Type B pancreatic cell (in vitro differentiated cells): Measurements from ENCODE around the gene AURKAIP1. TPM values are rescaled to one million over a fixed set of nuclear protein-coding genes. Genes with fewer than 3 reads are reported as not detected.

Experiments used
- DNase-seq: peaks from one replicate; pipeline ENCODE4 v3.0.0; 2021; ENCODE audit warnings: mixed read lengths; ENCODE audit not compliant: unreplicated experiment; ENCODE audit errors: extremely low spot score
- H3K27ac Mint-ChIP-seq: 2 replicates; pipeline ENCODE4 v1.8.0; 2021; ENCODE audit warnings: mild to moderate bottlenecking, mixed read lengths
- H3K27me3 Mint-ChIP-seq: 2 replicates; pipeline ENCODE4 v1.8.0; 2021; ENCODE audit warnings: mixed read lengths
- H3K36me3 Mint-ChIP-seq: 2 replicates; pipeline ENCODE4 v1.8.0; 2021; ENCODE audit warnings: mixed read lengths
- H3K4me1 Mint-ChIP-seq: one replicate; pipeline ENCODE4 v1.8.0; 2021; ENCODE audit warnings: mixed read lengths; ENCODE audit not compliant: unreplicated experiment
- H3K4me3 Mint-ChIP-seq: 2 replicates; pipeline ENCODE4 v1.8.0; 2021; ENCODE audit warnings: mild to moderate bottlenecking, mixed read lengths
- H3K9me3 Mint-ChIP-seq: 2 replicates; pipeline ENCODE4 v1.8.0; 2021; ENCODE audit warnings: mixed read lengths
- total RNA-seq: library from RNA; stranded (reverse); gene quantifications from 2 replicates; pipeline ENCODE4 v1.2.1, GENCODE V29; 2021; ENCODE audit warnings: low replicate concordance
- TF ChIP-seq, protein P1 (sequence below): fragments of 200-600 bp; sonication (generic); conservative IDR thresholded peaks from 2 replicates; pipeline ENCODE4 v1.5.0; 2021; ENCODE audit warnings: antibody characterized with exemption, mild to moderate bottlenecking

Gene AURKAIP1
- total RNA-seq, 1 donor from 2014 or later = 122 TPM

GRCh38 chr1:1359664-1360468, 15.1 kb downstream of the AURKAIP1 start:
- TF ChIP-seq, protein P1, sequence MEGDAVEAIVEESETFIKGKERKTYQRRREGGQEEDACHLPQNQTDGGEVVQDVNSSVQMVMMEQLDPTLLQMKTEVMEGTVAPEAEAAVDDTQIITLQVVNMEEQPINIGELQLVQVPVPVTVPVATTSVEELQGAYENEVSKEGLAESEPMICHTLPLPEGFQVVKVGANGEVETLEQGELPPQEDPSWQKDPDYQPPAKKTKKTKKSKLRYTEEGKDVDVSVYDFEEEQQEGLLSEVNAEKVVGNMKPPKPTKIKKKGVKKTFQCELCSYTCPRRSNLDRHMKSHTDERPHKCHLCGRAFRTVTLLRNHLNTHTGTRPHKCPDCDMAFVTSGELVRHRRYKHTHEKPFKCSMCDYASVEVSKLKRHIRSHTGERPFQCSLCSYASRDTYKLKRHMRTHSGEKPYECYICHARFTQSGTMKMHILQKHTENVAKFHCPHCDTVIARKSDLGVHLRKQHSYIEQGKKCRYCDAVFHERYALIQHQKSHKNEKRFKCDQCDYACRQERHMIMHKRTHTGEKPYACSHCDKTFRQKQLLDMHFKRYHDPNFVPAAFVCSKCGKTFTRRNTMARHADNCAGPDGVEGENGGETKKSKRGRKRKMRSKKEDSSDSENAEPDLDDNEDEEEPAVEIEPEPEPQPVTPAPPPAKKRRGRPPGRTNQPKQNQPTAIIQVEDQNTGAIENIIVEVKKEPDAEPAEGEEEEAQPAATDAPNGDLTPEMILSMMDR = no peak
- Mint-ChIP-seq H3K27me3 (no peaks in the 10 kb centered on the region), H3K36me3 (no peaks in the 10 kb centered on the region), H3K4me3 (peak overlapping the region; percentile 80), H3K4me1 (peaks cover 20% of the 10 kb centered on the region), H3K27ac (peak overlapping the region; percentile 80), H3K9me3 (no peaks in the 10 kb centered on the region)
- DNase-seq = no peak

GRCh38 chr1:1359308-1359663, 15.7 kb downstream of the AURKAIP1 start:
- DNase-seq = no peak
- no peaks in the 10 kb centered on the region for H3K36me3 Mint-ChIP-seq
- no peaks in the 10 kb centered on the region for H3K9me3 Mint-ChIP-seq
- H3K27me3 Mint-ChIP-seq = no peaks in the 10 kb centered on the region
- peak overlapping the region; percentile 80 for H3K4me3 Mint-ChIP-seq
- H3K27ac Mint-ChIP-seq = peak overlapping the region; percentile 80
- TF ChIP-seq, protein P1 = no peak
- H3K4me1 Mint-ChIP-seq = peaks cover 20% of the 10 kb centered on the region

DNA sequence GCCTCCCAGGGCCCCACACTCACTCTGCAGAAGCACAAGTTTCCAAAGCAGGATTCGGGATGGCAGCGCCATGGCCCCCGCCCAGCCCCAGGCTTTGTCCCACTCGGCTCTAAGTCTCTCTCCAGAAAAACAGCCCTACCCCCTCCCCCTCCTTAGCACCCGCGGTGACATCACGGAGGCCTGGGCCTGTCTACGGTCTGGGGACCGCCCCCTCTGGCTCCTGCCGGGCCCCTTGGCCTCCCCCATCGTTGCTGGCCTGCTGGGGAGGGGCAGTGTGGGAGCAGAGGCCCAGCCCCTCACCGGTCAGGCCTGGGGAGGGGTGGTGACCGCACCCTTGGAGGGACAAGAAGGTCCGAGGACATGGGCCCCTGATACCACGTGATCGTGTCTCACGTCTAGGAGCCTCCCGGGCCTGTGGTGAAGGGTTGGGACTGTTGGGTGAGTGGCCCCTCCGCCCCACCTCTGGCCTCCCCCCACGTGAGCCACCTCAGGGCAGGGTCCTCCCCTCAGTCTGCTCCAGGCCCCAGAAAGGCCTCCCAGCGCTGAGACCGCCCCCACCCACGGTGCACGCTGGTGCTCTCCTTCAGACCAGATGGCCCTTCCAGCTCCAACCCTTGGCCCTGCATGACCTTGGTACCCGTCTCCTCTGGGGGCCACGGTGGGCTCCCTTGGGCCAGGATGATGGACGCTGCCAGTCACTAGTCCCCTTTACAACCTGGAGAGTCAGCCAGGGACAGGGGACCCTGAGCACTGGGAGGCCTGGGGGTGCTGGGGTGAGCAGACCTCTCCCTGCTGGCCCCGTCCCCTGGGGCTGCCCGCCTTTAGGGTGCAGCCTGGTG, 16.4 kb downstream of the AURKAIP1 start, which contains the start of gene MXRA8:
Gene MXRA8, minus strand, starts transcription at position 123 of the 839 bp plus-strand sequence. Its CDS starts 51 bp downstream, at position 72.
- no peaks in the 10 kb centered on the region for H3K36me3 Mint-ChIP-seq
- no peaks in the 10 kb centered on the region for H3K9me3 Mint-ChIP-seq
- peak within 1 kb of the TSS; percentile 86 for H3K4me3 Mint-ChIP-seq
- DNase-seq = no peak
- peak within 1 kb of the TSS; percentile 80 for H3K27ac Mint-ChIP-seq
- H3K27me3 Mint-ChIP-seq = no peaks in the 10 kb centered on the region
- H3K4me1 Mint-ChIP-seq = peaks cover 20% of the 10 kb centered on the region
- TF ChIP-seq, protein P1 = no peak

- no peak for DNase-seq
- H3K4me3 Mint-ChIP-seq = peak overlapping the region; percentile 86
These were observed 17.1 kb downstream of the AURKAIP1 start for GRCh38 chr1:1357871-1358432.

DNA sequence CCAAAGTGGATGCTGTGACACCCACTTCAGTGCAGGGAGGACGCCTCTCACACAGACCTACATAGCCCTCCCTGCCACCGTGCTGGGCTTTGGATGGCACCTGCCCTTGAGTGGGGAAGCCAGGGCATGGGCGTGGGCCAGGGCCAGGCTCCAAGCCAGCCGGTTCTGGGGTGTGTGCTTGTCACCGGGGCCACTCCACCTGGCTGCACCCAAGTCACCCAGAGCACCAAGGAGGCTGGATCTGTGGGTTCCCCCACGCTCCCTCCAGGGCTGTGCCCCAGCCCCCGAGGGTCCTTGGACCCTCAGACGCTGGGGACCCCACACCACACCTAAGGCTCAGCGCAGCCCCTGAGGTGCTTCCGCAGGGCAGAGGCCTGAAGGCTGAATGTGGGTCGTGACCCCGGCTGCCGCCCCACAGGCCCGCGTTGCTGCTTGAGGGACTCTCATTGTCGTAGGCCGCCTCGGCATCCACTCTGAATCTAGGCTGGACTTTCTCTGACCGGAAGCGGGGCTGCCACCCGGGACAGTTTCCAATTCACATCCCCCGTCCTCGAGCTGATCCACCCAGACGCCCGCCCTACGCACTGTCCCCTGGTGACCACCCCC, 18.1 kb downstream of the AURKAIP1 start:
- Mint-ChIP-seq H3K4me3 (peak overlapping the region; percentile 86), H3K27ac (peak overlapping the region; percentile 78), H3K9me3 (no peaks in the 10 kb centered on the region), H3K36me3 (no peaks in the 10 kb centered on the region), H3K27me3 (peaks cover 8% of the 10 kb centered on the region), H3K4me1 (peaks cover 21% of the 10 kb centered on the region)
- DNase-seq = no peak
- TF ChIP-seq, protein P1 = no peak

More at GRCh38 chr1:1357871-1358432, 17.1 kb downstream of the AURKAIP1 start:
- no peaks in the 10 kb centered on the region for H3K9me3 Mint-ChIP-seq
- peaks cover 2% of the 10 kb centered on the region for H3K27me3 Mint-ChIP-seq
- peaks cover 20% of the 10 kb centered on the region for H3K4me1 Mint-ChIP-seq
- no peaks in the 10 kb centered on the region for H3K36me3 Mint-ChIP-seq
- TF ChIP-seq, protein P1 = no peak
- peak overlapping the region; percentile 78 for H3K27ac Mint-ChIP-seq
